AG04450 (cell line): ENCODE measurements around the gene PTPN1. TPM values are rescaled to one million over a fixed set of nuclear protein-coding genes. Genes with fewer than 3 reads are reported as not detected.

Experiments used
- CTCF ChIA-PET: fragments of 300-600, 350-600 bp; formaldehyde crosslinking; extraction: SDS; loops from one replicate; lab custom pipeline; 2022; ENCODE audit warnings: antibody characterized with exemption, inconsistent platforms; lab: Charles Lee
- POLR2A ChIA-PET: fragments of 350-600 bp; formaldehyde crosslinking; extraction: SDS; loops from one replicate; lab custom pipeline; 2021; ENCODE audit warnings: antibody characterized with exemption, inconsistent platforms; lab: Yijun Ruan, JAX
- DNase-seq: peaks from one replicate; pipeline ENCODE4 v3.0.0-alpha.2; 2011; ENCODE audit warnings: low read depth, low spot score
- H3K27ac ChIP-seq: one replicate; pipeline ENCODE4 v1.5.1; 2012; ENCODE audit warnings: low read depth, low read length, control low read depth
- H3K27me3 ChIP-seq: one replicate; pipeline ENCODE4 v1.6.0; 2012; ENCODE audit warnings: low read length; ENCODE audit not compliant: control insufficient read depth, insufficient read depth
- H3K4me3 ChIP-seq: 2 replicates; pipeline ENCODE4 v1.5.1; 2011; ENCODE audit warnings: mild to moderate bottlenecking, low read depth, low read length, control low read depth
- H3K9me3 ChIP-seq: 2 replicates; pipeline ENCODE4 v1.5.1; 2012; ENCODE audit warnings: low read length; ENCODE audit not compliant: control insufficient read depth, insufficient read depth
- polyA plus RNA-seq: library from polyadenylated mRNA; depleted of rRNA; stranded (reverse); fragments of >200 nt; gene quantifications from 2 replicates; pipeline ENCODE4 v1.2.3, GENCODE V29; 2011
- TF ChIP-seq, protein P1 (sequence below): IDR thresholded peaks from 2 replicates; pipeline ENCODE4 v1.5.1; 2011; ENCODE audit warnings: low read depth, low read length, control low read depth, inconsistent platforms

The PTPN1 gene
- polyA plus RNA-seq, 1 experiment = 54.7 TPM

DNA sequence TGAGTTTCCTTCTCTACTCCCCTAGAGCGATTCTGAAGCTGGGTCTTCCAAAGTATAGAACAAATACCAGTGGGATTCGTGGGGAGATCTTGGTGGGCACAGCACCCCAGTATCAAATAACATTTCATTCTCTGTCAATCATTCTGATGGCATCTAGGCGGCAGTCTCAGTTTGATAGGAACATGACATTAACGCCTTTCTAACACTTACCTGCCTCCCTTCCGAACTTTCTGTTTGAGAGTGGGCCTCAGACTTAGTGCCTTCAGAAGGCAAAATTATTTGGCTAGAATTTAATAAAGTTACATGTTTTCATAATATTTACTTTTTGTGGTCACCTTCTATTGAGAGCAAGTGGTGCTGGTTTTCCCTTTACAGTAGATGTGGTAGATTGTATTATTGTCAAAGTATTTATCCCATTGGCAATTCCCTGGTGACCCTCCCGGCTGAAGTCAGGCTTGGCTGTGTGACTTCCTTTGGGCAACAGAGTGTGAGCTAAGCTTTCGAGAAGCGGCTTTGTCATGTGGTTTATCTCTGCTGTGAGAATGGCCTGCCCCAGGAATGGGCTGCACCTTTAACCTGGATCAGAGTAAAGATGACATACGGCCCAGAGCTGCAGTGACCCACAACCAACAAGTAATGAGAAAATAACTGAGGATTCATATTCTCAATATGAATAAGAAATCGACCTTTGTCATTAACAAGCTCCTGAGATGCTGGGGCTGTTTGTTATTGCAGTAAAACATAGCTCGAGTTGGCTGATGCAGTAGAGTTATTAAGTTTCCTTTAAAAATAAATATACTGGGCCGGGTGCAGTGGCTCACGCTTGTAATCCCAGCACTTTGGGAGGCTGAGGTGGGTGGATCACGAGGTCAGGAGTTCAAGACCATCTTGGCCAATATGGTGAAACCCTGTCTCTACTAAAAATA is 45.2 kb upstream of the PTPN1 start:
- no peak overlapping the region for H3K27ac ChIP-seq
- CTCF ChIA-PET = interaction anchor here (0.6 to 2.5 kb wide), 25 partner anchors 12 to 388 kb away, joined by 3 to 28 read pairs (median 3); partner anchors contain the start of gene PTPN1
- POLR2A ChIA-PET = interaction anchor here (0.9 kb wide), 1 partner anchor 286 kb away, joined by 7 read pairs; no protein-coding TSS in a partner anchor
- TF ChIP-seq, protein P1, sequence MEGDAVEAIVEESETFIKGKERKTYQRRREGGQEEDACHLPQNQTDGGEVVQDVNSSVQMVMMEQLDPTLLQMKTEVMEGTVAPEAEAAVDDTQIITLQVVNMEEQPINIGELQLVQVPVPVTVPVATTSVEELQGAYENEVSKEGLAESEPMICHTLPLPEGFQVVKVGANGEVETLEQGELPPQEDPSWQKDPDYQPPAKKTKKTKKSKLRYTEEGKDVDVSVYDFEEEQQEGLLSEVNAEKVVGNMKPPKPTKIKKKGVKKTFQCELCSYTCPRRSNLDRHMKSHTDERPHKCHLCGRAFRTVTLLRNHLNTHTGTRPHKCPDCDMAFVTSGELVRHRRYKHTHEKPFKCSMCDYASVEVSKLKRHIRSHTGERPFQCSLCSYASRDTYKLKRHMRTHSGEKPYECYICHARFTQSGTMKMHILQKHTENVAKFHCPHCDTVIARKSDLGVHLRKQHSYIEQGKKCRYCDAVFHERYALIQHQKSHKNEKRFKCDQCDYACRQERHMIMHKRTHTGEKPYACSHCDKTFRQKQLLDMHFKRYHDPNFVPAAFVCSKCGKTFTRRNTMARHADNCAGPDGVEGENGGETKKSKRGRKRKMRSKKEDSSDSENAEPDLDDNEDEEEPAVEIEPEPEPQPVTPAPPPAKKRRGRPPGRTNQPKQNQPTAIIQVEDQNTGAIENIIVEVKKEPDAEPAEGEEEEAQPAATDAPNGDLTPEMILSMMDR = no peak
- no peaks in the 10 kb centered on the region for H3K27me3 ChIP-seq
- no peaks in the 10 kb centered on the region for H3K9me3 ChIP-seq
- DNase-seq = no peak
- no peak overlapping the region for H3K4me3 ChIP-seq

DNA sequence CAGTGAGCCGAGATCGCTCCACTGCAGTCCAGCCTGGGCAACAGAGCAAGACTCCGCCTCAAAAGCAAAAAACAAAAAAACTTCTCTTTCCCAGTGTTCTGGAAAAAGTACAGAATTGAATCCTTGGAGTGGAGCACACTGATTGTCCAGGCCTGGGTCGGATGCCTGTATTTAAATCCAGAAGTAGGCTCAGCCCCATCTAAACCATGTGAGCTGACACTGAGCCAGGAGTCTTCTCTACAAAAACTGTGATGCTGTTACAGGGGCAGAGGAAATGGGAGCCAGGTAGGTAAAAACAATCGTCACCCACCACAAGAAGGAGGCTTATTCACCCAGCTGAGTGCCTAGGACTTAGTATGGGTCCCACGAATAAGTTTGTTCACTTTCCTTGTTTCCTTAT is 43.0 kb upstream of the PTPN1 start:
- ChIA-PET POLR2A (no interaction called here), CTCF (interaction anchor here (0.6 kb wide), 1 partner anchor 145 kb away, joined by 3 read pairs; no protein-coding TSS in a partner anchor)

DNA sequence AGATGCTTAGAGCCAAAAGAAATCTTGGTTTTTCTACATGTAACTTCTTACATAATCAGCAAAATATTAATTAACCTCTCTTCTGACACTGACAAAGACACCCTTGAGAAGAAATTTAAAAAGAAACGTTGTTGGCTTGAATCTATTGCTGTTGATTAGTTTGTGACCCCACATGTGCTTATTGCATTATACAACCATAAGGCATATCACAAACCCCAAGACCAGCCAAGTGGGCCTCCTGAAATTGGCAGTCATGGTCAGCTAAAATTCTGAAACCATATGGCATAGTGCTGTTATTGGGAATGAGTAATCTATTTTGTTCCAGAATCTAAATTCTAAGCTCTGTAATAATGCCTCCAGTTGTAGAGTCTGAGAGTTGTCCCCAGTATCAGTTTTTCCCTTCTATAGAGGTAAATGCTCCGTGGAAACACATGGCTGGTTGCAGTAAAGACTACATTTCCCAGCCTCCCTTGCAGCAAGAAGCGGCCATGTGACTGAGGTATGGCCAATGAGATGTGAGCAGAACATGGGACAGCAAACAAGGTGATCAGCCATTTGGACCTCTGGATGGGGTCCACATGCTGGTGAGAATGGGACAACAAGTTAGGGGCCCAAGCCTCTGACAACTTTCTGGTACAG is 42.3 kb upstream of the PTPN1 start:
- Histone ChIP-seq H3K4me3 (no peak overlapping the region), H3K9me3 (no peaks in the 10 kb centered on the region), H3K27ac (no peak overlapping the region), H3K27me3 (no peaks in the 10 kb centered on the region)
- no peak for DNase-seq
- TF ChIP-seq, protein P1 = no peak
- POLR2A ChIA-PET = no interaction called here
- CTCF ChIA-PET = interaction anchor here (1.1 to 1.6 kb wide), 3 partner anchors 11 to 279 kb away, joined by 3 to 4 read pairs (median 3); no protein-coding TSS in a partner anchor

More for the DNA sequence above, 43.0 kb upstream of the PTPN1 start:
- Histone ChIP-seq H3K4me3 (no peak overlapping the region), H3K9me3 (no peaks in the 10 kb centered on the region), H3K27me3 (no peaks in the 10 kb centered on the region), H3K27ac (no peak overlapping the region)
- no peak for DNase-seq
- TF ChIP-seq, protein P1 = no peak

DNA sequence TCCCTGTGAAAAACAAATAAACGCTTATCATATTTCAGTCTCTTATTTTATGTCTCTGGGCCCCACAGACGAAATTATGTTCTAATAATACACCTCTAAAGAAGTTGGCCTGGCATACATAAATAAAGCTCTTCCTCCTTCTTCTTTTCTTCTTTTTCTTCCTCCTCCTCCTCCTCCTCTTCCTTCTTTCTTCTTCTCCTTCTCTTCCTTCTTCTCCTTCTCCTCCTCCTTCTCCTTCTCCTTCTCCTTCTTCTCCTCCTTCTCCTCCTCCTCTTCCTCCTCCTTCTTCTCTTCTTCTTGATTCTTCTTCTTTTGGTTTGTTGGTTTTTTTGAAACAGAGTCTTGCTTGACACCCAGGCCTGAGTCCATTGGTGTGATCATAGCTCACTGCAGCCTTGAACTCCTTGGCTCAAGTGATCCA is 41.8 kb upstream of the PTPN1 start:
- Histone ChIP-seq H3K9me3 (no peaks in the 10 kb centered on the region), H3K27me3 (no peaks in the 10 kb centered on the region), H3K27ac (no peak overlapping the region), H3K4me3 (no peak overlapping the region)
- no peak for DNase-seq
- CTCF ChIA-PET = interaction anchor here (0.5 to 1.6 kb wide), 5 partner anchors 10 to 322 kb away, joined by 3 to 9 read pairs (median 4); no protein-coding TSS in a partner anchor
- POLR2A ChIA-PET = no interaction called here
- TF ChIP-seq, protein P1 = no peak
